GM18498 (cell line): ENCODE results near the gene PRKAR2A.
"Not testable (repeated sequence)": the region's sequence is repeated elsewhere in the genome, so short reads cannot be mapped to it uniquely, and the experiment has no call there.

Experiments
- ATAC-seq: cut with Tn5 transposase; IDR thresholded peaks from one replicate; pipeline ENCODE4 v1.9.1; 2021; ENCODE audit warnings: mild to moderate bottlenecking, moderate library complexity; ENCODE audit not compliant: unreplicated experiment

Gene PRKAR2A

GRCh38 chr3:48783304-48783703 is 64.4 kb downstream of the PRKAR2A start:
- ATAC-seq = no peak

GRCh38 chr3:48782046-48782445 is 65.6 kb downstream of the PRKAR2A start:
- no peak for ATAC-seq

GRCh38 chr3:48778565-48778964 is 69.1 kb downstream of the PRKAR2A start:
- not testable (repeated sequence) for ATAC-seq

GRCh38 chr3:48776854-48777253 is 70.8 kb downstream of the PRKAR2A start:
- ATAC-seq = no peak

- no peak for ATAC-seq
Measured at GRCh38 chr3:48770192-48770502, 77.5 kb downstream of the PRKAR2A start.

GRCh38 chr3:48765376-48765775 is 82.3 kb downstream of the PRKAR2A start:
- ATAC-seq = no peak

GRCh38 chr3:48762816-48763215 is 84.9 kb downstream of the PRKAR2A start:
- ATAC-seq = no peak

- ATAC-seq = not testable (repeated sequence)
Measured at GRCh38 chr3:48759991-48760540, 87.6 kb downstream of the PRKAR2A start.

GRCh38 chr3:48759531-48759930 is 88.1 kb downstream of the PRKAR2A start:
- ATAC-seq = not testable (repeated sequence)

GRCh38 chr3:48759071-48759470 is 88.6 kb downstream of the PRKAR2A start:
- no peak for ATAC-seq

- ATAC-seq = no peak
Measured at GRCh38 chr3:48756640-48757039, 91.0 kb downstream of the PRKAR2A start.

GRCh38 chr3:48750856-48751255 is 96.8 kb downstream of the PRKAR2A start:
- no peak for ATAC-seq

- no peak for ATAC-seq
Measured at GRCh38 chr3:48748754-48749153, 98.9 kb downstream of the PRKAR2A start.

- no peak for ATAC-seq
Measured at GRCh38 chr3:48747706-48748105, 100.0 kb downstream of the PRKAR2A start.

- ATAC-seq = no peak
Measured at GRCh38 chr3:48747015-48747615, 100.6 kb downstream of the PRKAR2A start.

- no peak for ATAC-seq
Measured at GRCh38 chr3:48743773-48744172, 103.9 kb downstream of the PRKAR2A start.

- not testable (repeated sequence) for ATAC-seq
Measured at GRCh38 chr3:48741226-48741625, 106.4 kb downstream of the PRKAR2A start.

- ATAC-seq = peak; percentile 82
Measured at GRCh38 chr3:48739955-48740823, 107.5 kb downstream of the PRKAR2A start.

GRCh38 chr3:48739617-48739954 is 108.1 kb downstream of the PRKAR2A start:
- ATAC-seq = no peak

GRCh38 chr3:48738926-48739616 is 108.6 kb downstream of the PRKAR2A start:
- no peak for ATAC-seq

GRCh38 chr3:48738144-48738536 is 109.5 kb downstream of the PRKAR2A start:
- ATAC-seq = no peak
